ENCODE results near the gene PLCB3. TPM values are rescaled to one million over a fixed set of nuclear protein-coding genes. Genes with fewer than 3 reads are reported as not detected.
A peak's percentile ranks its signal among the peaks of the same experiment; 100 is the strongest.

The PLCB3 gene
- total RNA-seq = 42.4 TPM

GRCh38 chr11:64251016-64251752 is at the start of gene PLCB3:
PLCB3 (plus strand) TSS chr11:64251530; CDS start chr11:64251650, 120 bp downstream.
- DNase-seq (ENCODE audit: low spot score) = no peak

GRCh38 chr11:64201543-64201942 is 49.8 kb upstream of the PLCB3 start:
- no peak for DNase-seq (ENCODE audit: low spot score)

- no peak for DNase-seq (ENCODE audit: low spot score)
Observed at GRCh38 chr11:64202992-64203391, 48.3 kb upstream of the PLCB3 start.

DNA sequence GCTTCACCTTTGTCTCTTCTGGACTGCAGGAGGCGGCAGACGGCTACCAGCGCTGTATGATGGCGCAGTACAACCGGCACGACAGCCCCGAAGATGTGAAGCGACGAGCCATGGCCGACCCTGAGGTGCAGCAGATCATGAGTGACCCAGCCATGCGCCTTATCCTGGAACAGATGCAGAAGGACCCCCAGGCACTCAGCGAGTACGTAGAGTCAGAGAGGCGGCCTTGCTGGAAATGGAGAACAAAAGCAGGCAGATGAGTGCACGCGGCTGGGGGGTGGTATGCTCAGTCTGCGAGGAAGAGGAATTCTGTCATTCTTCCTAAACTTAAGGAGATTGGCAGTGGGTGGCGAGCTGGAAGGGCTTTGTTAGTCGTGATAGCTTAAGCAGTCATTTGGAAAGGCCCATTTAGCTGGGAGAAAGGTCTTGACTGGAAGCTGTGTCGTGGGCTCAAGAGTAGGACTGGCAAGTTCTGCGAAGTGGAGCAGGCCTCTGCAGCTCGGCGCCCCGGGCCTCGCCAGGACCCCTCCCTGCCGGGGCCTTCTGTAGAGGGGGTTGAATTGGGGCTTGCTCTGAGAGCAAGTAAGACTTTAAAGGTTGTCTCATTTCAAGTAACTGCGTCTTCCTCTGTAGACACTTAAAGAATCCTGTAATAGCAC is 47.8 kb upstream of the PLCB3 start:
- DNase-seq (ENCODE audit: low spot score) = no peak

DNA sequence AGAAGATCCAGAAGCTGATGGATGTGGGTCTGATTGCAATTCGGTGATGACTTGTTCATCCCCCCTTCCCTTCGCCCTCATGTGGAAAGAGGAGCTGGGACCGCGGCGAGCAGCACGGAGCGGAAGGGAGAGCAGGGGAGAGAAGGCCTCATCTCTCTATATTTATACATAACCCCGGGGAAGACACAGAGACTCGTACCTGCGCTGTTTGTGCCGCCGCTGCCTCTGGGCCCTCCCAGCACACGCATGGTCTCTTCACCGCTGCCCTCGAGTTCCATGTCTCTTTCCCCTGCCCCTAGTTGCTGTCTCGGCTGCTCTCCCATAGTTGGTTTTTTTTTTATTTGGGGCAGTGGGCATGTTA is 47.3 kb upstream of the PLCB3 start:
- DNase-seq (ENCODE audit: low spot score) = no peak

DNA sequence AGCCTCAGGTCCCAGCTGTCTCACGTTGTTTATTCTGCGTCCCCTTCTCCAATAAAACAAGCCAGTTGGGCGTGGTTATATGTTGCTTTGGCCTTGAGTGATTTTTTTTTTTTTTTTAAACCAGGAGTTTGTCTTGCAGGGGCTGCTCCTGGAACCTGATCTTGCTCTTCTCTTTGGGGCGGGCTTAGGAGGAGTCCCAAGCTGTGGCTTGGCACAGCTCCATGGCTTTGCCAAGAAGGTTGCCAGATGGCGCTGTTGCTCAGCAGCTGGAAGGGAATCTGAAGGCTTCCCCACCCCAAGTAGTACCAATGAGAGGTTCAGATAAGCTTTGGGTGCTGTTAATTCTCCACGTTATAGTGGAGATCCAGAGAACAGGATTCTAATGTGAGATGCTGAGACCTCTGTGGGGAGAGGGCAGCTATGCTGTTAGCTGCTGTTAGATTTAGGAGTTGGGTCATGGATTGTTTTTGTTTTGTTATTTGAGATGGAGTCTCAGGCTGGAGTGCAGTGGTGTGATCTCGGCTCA is 46.8 kb upstream of the PLCB3 start:
- peak; percentile 92 for DNase-seq (ENCODE audit: low spot score)

DNA sequence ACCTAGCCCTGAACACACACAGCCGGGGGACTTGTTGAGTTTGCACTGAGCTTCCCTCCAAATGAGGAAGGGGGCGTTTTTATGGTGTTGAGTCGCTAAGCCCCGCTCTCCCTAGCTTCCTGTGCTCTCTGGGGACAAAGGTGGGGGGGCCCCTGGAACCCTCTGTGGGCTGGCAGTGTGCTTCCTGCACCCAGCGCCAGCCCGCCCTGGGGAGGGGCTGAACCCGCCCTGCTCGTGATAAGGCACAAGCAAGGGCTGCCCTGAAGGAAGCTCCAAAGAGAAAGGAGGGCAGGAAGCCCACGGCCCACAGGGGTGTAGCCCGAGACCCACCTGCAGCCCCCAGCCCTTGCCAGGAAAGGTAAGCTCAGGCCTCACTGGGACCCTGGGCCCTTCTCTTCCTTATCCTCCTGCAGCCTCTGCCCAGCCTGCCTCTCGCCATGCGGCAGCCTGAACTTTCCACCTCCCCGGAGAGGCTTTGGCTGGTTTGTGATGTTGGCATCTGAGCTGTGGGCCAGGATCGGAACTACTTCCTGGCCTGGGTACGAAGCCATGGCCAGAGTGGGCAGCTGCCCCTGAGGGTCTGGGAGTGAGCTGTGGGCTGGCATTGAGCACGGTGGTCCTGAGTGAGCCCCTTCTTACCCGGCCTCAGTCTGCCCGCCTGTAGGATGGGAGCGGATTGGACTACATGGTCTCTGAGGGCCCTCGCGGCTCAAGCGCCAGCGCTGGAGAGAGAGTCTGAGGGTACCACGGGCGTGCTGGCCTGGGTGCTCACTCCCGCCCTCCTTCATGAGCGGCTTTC is 44.7 kb upstream of the PLCB3 start, which contains the start of gene FERMT3:
FERMT3 (plus strand) TSS at position 265 of the 799 bp plus-strand sequence. CDS start 644 bp downstream, outside the sequence.
- DNase-seq (ENCODE audit: low spot score) = peak; percentile 59

DNA sequence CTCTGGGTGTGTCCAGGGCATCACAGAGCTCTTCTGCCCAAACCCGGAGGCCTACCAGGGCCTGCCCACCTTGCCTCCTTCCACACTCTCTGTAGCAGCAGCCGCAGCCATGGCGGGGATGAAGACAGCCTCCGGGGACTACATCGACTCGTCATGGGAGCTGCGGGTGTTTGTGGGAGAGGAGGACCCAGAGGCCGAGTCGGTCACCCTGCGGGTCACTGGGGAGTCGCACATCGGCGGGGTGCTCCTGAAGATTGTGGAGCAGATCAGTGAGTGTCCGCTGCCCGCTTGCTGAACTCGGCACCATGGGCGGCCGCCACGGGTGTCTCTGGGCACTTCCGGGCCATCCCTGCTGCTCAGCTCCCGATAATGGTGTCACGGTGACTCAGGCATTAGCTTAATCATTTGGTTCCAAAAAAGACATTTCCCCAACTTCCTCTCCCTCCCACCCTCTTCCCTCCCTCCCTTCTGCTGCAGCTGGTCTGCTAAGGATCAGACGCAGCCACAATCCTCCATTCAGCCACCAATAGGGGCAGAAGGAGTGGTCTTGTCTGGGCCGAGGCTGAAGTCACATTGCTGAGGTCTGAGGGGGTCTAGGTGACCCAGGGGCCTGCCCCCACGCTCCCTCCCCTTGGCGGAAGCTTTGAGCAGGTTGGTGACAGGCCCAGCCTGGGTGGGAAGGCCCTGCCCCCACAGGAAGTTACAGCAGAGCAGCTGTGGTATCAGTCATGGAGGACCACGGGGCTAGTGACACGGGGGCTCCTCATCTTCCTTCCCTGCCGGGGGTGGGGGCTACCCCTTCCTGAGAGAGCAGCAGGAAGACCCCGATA is 43.9 kb upstream of the PLCB3 start:
- DNase-seq (ENCODE audit: low spot score) = peak; percentile 54

GRCh38 chr11:64208086-64208795 is 43.1 kb upstream of the PLCB3 start:
- DNase-seq (ENCODE audit: low spot score) = no peak

DNA sequence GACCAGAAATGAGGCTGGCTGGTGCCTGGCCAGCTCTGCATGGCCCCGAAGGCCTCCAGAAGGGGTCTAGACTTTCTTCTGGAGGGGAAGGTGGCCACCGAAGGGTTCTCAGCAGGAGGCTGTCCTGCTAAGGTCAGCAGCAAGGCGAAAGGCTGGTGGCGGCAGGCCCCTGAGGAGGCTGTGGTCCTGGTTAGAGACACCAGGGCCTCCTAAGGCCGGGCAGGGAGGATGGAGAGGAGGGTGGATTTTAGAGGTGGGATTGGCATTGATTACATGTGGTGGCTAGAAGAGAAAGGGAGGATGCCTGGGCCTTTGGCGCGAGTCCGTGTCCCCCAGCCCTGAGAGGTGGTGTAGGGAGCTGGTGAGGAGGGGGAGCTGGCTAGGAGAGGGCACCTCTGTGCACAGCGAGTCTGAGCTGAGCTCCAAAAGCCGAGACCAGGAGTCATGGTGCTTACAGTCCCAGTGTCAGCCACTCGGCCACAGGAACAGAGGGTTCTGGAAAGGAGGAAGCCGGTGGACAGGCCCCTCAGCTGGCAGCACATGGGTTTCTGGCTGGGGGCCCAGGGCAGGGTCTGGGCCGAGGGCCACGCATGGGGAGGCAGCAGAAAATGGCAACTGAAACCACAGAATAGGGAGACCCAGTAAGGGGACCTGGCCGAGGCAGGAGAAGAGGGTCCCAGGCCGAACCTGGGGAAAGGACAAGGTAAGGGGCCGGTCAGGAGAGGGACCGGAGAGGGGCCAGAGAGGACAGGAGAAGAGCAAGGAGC is 42.4 kb upstream of the PLCB3 start:
- no peak for DNase-seq (ENCODE audit: low spot score)

DNA sequence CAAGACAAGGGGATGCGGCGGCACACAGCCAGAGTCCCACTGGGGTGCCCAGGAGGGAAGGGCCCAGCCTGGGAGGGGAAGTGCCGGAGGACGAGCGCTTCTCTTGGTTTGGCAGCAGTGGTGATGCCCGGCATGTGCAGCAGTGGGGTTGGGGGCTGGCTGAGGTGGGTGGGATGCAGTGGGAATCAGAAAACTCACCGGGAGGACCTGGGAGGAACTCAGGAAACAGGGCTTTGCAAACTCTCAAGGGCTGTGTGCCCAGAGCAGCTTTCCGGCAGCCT is 41.8 kb upstream of the PLCB3 start:
- no peak for DNase-seq (ENCODE audit: low spot score)

DNA sequence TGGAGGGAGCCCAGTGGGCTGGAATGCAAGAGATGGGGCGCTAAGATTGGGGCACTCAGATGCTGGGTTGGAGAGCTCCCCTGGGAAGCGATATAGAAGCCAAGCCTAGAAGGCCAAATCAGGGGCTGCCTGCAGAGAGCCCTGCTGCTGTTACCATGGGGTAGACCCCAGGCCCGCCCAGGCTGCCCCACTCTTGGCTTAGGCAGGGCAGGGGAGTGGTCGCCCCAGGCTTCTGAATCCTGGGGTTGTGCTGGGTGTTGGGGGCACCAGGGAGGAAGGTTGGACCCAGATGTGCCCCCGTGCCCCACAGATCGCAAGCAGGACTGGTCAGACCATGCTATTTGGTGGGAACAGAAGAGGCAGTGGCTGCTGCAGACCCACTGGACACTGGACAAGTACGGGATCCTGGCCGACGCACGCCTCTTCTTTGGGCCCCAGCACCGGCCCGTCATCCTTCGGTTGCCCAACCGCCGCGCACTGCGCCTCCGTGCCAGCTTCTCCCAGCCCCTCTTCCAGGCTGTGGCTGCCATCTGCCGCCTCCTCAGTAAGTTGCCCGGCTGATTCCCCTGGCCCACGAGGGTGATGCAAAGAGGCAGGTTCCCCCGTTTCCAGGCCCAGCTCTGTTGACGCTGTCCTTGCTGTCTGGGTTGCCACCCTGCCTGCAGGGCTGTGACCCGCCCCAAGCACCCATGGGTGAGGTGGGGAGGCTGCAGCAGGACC is 40.9 kb upstream of the PLCB3 start:
- no peak for DNase-seq (ENCODE audit: low spot score)

- no peak for DNase-seq (ENCODE audit: low spot score)
Observed at GRCh38 chr11:64211181-64211872, 40.0 kb upstream of the PLCB3 start.

- no peak for DNase-seq (ENCODE audit: low spot score)
Observed at GRCh38 chr11:64216879-64217278, 34.5 kb upstream of the PLCB3 start.

GRCh38 chr11:64218628-64219353 is 32.5 kb upstream of the PLCB3 start:
- DNase-seq (ENCODE audit: low spot score) = peak; percentile 73

DNA sequence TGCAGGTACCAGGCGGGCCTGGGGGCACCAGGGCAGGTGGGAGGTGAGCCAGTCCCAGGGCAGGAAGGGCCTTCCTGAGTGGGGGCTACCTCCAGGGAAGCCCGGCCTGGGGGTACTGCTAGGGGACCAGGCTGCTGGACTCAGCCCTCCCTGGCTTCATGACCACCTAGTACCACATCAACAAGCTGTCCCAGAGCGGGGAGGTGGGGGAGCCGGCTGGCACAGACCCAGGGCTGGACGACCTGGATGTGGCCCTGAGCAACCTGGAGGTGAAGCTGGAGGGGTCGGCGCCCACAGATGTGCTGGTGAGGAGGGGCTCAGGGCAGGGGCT is 32.0 kb upstream of the PLCB3 start:
- DNase-seq (ENCODE audit: low spot score) = no peak

GRCh38 chr11:64219755-64220154 is 31.6 kb upstream of the PLCB3 start:
- DNase-seq (ENCODE audit: low spot score) = no peak

DNA sequence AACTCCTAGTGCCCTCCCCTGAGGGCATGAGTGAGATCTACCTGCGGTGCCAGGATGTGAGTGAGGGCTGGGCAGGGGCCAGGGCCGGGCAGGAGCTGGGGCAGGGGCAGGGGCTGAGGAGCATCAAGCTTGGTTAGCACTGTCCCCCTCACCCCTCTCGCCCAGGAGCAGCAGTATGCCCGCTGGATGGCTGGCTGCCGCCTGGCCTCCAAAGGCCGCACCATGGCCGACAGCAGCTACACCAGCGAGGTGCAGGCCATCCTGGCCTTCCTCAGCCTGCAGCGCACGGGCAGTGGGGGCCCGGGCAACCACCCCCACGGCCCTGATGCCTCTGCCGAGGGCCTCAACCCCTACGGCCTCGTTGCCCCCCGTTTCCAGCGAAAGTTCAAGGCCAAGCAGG is 31.1 kb upstream of the PLCB3 start:
- no peak for DNase-seq (ENCODE audit: low spot score)
